Measurements from ENCODE around the gene RBMX2.
"Not testable (repeated sequence)": the region's sequence is repeated elsewhere in the genome, so short reads cannot be mapped to it uniquely, and the experiment has no call there.

RBMX2 gene

DNA sequence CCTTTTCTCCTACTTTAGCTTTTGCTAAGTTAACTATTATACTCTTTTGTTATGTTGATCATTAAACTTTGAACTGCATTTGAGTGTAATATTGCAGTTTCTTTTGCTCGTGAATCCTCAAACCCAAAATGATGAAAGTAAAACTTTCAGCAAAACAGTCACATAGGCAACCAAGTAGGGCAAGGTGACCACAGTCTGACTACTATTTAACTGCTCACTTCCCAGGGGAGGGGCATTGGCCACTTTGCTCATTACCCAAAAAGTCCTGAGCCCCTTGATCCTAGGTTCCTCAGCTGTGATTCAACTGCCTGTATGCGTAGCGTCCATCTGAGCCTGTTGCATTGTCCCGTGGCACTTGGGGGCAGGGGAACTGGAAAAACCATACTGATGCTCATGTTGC lies 17.0 kb downstream of the RBMX2 start:
- DNase-seq: no peak

DNA sequence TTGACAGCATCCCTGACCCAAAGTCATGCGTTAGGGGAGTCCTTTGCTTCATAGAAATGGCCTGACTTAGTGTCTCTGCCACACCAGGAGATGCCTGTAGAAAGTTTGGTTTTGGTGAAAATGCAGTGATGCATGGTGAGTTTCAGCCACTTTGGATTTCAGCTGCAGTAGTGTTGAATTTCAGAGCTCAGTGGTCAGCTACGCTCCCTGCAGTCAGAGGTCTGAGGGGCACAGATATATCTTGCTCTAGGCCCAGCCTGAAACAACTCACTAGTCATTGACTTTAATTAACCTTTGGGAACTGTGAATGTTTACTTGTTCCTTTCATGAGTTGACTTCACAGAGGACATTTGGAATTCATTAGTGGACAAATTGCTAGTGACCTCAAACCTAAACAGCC lies 17.5 kb downstream of the RBMX2 start:
- Mint-ChIP-seq H3K9me3 (no peaks in the 10 kb centered on the region), H3K27ac (no peak overlapping the region), H3K27me3 (peaks cover 0 to 4% of the 10 kb centered on the region in 2 donors), H3K36me3 (peaks cover 8% of the 10 kb centered on the region in 2 donors), H3K4me3 (no peak overlapping the region), H3K4me1 (peaks cover 0 to 2% of the 10 kb centered on the region in 2 donors)
- DNase-seq: no peak
- ATAC-seq (replicated peaks): no peak

More for the DNA sequence above, 17.0 kb downstream of the RBMX2 start:
- peaks cover 0 to 4% of the 10 kb centered on the region in 2 donors for H3K27me3 Mint-ChIP-seq
- no peak overlapping the region for H3K4me3 Mint-ChIP-seq
- H3K9me3 Mint-ChIP-seq: no peaks in the 10 kb centered on the region
- H3K27ac Mint-ChIP-seq: no peak overlapping the region
- ATAC-seq (replicated peaks): no peak
- peaks cover 0 to 2% of the 10 kb centered on the region in 2 donors for H3K4me1 Mint-ChIP-seq
- peaks cover 12% of the 10 kb centered on the region in 2 donors for H3K36me3 Mint-ChIP-seq

DNA sequence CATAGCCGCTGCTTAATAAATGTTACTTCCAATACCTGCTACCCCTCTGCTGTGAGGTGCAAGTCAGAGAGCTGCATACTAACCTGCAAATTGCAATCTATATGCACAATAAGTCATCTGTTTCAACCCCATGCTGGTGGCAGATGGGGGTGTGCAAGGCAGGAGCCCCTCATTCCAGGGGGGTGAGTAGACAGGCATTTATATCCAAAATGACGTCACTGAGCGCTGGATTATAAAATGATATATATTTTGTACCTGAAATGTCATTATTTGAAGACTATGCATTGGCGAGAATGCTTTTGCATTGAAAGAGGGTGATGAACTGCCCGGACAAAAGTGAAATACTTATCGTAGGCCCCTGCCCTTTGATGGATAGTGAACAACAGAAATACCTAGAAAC lies 24.7 kb downstream of the RBMX2 start:
- Mint-ChIP-seq H3K4me1 (no peaks in the 10 kb centered on the region), H3K27me3 (peaks cover 11 to 13% of the 10 kb centered on the region in 2 donors), H3K27ac (no peak overlapping the region), H3K9me3 (peaks cover 0 to 5% of the 10 kb centered on the region in 2 donors), H3K4me3 (no peak overlapping the region), H3K36me3 (no peaks in the 10 kb centered on the region)
- DNase-seq: no peak
- no peak for ATAC-seq (replicated peaks)

DNA sequence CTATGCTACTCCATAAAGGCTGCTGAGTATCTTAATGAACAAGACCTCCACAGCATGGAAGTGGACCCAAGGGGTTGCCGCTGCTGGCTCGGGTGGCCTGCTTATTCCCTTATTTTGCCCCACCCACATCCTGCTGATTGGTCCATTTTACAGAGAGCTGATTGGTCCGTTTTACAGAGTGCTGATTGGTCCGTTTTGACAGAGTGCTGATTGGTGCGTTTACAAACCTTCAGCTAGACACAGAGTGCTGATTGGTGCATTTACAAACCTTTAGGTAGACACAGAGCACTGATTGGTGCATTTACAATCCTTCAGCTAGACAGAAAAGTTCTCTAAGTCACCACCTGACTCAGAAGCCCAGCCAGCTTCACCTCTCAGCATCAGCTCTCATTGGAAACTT lies 27.4 kb downstream of the RBMX2 start:
- H3K9me3 Mint-ChIP-seq; ATAC-seq (replicated peaks): not testable (repeated sequence)

DNA sequence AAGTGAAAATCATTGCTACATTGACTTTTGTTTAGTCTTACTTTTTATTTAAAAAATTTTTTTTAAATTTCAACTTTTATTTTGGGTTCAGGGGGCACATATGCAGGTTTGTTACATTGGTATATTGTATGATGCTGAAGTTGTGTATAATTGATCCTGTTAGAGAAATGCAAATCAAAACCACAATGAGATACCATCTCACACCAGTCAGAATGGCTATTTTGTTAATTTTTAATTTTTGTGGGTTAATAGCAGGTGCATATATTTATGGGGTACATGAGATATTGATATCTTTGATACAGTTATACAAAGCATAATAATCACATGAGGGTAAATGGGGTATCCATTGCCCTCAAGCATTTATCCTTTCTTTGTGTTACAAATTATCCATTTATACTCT lies 34.1 kb downstream of the RBMX2 start:
- no peak overlapping the region for H3K27ac Mint-ChIP-seq
- H3K9me3 Mint-ChIP-seq: peaks cover 4 to 13% of the 10 kb centered on the region in 2 donors
- H3K36me3 Mint-ChIP-seq: peaks cover 0 to 7% of the 10 kb centered on the region in 2 donors
- no peak overlapping the region for H3K4me3 Mint-ChIP-seq
- ATAC-seq (replicated peaks) (no peak), DNase-seq (no peak)
- H3K4me1 Mint-ChIP-seq: no peaks in the 10 kb centered on the region
- peaks cover 6 to 10% of the 10 kb centered on the region in 2 donors for H3K27me3 Mint-ChIP-seq

More for the DNA sequence above, 27.4 kb downstream of the RBMX2 start:
- DNase-seq, H3K27ac Mint-ChIP-seq, H3K36me3 Mint-ChIP-seq, H3K4me1 Mint-ChIP-seq, H3K4me3 Mint-ChIP-seq: not testable (repeated sequence)
- H3K27me3 Mint-ChIP-seq: peaks cover 11 to 18% of the 10 kb centered on the region in 2 donors

DNA sequence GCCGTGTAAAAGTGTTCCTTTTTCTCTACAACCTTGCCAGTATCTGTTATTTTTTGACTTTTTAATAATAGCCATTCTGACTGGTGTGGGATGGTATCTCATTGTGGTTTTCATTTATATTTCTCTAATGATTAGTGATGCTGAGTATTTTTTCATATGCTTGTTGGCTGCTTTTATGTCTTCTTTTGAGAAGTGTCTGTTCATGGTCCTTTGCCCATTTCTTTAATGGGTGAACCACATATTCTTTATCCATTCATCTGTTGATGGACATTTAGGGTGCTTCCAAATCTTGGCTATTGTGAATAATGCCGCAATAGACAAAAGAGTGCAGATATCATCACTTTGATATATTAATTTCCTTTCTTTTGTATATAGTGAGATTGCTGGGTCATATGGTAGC lies 36.2 kb downstream of the RBMX2 start:
- not testable (repeated sequence) for H3K27ac Mint-ChIP-seq; DNase-seq; H3K27me3 Mint-ChIP-seq; H3K4me1 Mint-ChIP-seq; H3K4me3 Mint-ChIP-seq; H3K36me3 Mint-ChIP-seq; ATAC-seq (replicated peaks)
- H3K9me3 Mint-ChIP-seq: peaks cover 4 to 13% of the 10 kb centered on the region in 2 donors

DNA sequence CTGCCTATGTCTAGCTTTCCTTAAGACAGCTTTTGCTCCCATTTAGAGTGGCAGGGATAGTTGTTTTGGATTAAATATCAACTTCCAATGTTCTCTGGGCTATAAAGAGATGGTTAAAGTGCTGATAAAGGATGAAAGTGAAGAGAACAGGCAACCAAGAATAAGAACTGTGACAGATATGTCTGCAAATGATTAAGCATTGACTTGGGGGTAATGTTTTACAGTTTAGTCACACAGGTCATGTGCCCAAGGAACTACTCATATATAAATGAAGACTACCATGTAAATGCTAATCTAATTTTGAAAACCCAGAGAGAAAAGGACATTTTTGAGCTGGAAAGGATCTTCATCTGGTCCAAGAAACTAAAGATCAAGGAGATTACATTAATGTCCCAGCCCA lies 42.1 kb downstream of the RBMX2 start:
- Mint-ChIP-seq H3K4me3 (no peak overlapping the region), H3K4me1 (no peaks in the 10 kb centered on the region)

DNA sequence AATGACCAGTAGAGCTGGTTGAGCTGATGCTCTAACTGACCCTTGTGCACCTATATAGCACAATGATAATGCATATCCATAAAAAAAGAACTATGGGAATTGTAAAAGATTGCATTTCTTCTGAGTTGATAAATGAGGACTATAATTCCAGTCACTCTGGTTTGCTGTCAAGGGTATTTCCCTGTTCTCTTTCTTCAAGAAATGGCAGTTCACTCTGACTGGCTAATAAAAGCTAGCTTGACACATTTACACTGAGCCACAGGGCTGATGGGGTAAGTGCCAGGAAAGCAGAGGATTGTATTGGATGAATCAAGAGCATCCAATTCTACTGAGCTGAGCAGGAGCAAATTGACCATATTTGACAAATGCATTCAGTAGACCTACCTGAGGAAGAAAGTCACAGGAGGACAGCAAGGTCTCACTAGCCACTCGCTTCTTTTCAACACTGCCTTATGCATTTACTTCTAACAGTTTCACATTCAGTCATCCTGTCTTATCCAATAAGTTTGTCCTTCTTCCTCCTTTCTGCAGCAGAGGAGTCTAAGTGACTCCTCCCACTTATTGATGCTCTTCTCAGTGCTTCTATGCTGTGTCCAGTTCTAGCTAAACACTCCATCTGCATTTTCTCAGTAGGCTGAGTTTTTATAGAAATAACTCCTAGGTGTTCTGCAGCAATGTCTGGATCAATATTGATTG lies 43.0 kb downstream of the RBMX2 start:
- ATAC-seq (replicated peaks) (no peak), DNase-seq (no peak)
- H3K27me3 Mint-ChIP-seq: no peaks in the 10 kb centered on the region
- no peak overlapping the region for H3K27ac Mint-ChIP-seq
- H3K4me3 Mint-ChIP-seq: no peak overlapping the region
- no peaks in the 10 kb centered on the region for H3K4me1 Mint-ChIP-seq
- no peaks in the 10 kb centered on the region for H3K9me3 Mint-ChIP-seq
- no peaks in the 10 kb centered on the region for H3K36me3 Mint-ChIP-seq

More for the DNA sequence above, 42.1 kb downstream of the RBMX2 start:
- H3K27me3 Mint-ChIP-seq: no peaks in the 10 kb centered on the region
- no peak for ATAC-seq (replicated peaks)
- H3K9me3 Mint-ChIP-seq: peaks cover 4 to 9% of the 10 kb centered on the region in 2 donors
- no peak for DNase-seq
- peaks cover 0 to 7% of the 10 kb centered on the region in 2 donors for H3K36me3 Mint-ChIP-seq
- H3K27ac Mint-ChIP-seq: no peak overlapping the region

DNA sequence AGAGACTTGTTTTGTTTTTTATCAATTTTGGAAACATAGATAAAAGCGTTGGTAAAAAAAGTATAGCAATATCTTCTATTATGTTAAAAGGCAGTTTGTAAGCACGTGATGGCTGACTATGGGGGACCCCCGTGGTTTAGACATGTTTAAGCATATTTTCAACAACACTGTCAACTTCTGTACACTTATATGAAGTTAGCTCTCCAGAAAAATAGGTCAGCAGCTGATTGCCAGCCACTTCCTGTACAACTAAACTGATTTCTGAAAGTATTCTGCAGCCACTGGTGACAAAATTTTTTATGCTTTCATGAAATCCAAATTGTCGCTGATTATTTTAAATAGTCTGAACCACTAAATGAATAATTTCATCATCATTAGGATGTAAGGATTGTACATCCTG lies 45.2 kb downstream of the RBMX2 start:
- Mint-ChIP-seq H3K36me3 (no peaks in the 10 kb centered on the region), H3K4me1 (no peaks in the 10 kb centered on the region), H3K27ac (no peak overlapping the region), H3K27me3 (no peaks in the 10 kb centered on the region), H3K4me3 (no peak overlapping the region), H3K9me3 (peaks cover 0 to 5% of the 10 kb centered on the region in 2 donors)
- no peak for ATAC-seq (replicated peaks)
- DNase-seq: no peak

Data from stimulated activated naive B cell treated with anti-CD40 and anti-IgM and Interleukin-4, amounts not matched to agents 10 μg/mL and 1 μg/mL and 100 μg/mL, for 72 hours (primary cell).